AML-193 (cell line): Measurements from ENCODE around the gene PSMB11.

Source experiments
- DNase-seq, 2 experiments: peaks; one replicate each; lab custom pipeline; 2025; lab: John Stamatoyannopoulos, UW

PSMB11 gene

GRCh38 chr14:23089498-23090253 lies 47.7 kb downstream of the PSMB11 start:
- no peak for DNase-seq

- DNase-seq: no peak
These were observed 48.2 kb downstream of the PSMB11 start for GRCh38 chr14:23090254-23090636.

- no peak for DNase-seq
These were observed 49.5 kb downstream of the PSMB11 start for GRCh38 chr14:23091294-23092225.

DNA sequence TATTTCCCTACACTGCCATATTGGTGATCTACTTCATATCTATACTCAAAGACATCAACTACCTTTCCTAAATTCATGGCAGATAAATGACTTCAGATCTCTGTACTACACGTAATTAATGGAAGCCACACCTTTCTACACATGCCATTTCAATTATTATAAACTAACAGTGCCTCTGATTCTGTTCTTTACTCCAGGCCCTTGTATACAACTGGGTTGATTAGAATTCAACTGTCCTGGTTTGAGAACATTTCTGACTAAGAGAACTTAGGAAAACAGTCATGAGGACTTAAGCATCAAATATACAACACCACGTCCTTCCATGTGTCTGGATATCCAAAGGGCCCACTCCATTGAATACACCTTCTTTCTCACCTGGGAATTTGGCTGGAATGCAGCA lies 51.1 kb downstream of the PSMB11 start:
- no peak for DNase-seq

DNA sequence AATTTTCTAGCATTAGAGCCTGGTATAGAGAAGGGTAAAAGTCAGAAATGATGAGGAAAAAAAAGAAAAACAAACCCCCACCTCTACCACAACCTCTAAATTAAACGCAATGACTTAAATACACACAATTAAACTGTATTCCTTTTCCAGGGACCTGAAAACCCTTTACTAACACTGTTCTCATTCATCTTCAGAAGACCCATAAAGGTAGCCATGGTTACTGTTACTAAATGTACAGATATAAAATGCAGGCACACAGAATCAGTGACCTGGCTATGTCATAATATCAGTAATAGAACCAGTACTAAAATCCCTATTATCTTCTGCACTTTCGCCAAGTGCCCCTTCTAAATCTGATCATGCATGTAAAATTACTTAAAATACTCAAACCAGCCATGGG lies 51.5 kb downstream of the PSMB11 start:
- DNase-seq: no peak
